ENCODE data around the gene SCFD1.

The SCFD1 gene

DNA sequence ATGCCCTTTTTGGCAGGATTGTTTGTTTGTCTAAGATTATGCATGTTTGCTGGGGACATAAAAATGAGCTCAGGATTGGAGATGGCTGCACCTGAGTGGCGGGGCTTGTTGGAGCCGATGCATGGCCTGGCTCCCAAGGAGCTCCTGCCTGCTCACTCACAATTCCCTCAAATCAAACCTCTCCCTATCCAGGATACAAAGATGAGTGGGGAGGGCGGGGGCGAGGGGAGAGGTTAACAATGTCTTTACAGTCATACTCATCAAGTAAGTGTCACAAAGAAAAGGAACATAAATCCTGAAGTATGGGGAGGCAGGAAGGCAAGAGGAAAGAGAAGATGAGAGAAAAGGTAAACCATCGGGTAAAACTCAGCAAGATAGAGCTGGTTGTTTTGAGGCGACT, 148.3 kb downstream of the SCFD1 start:
- no peak overlapping the region for H3K4me3 ChIP-seq
- TF ChIP-seq, protein P1, sequence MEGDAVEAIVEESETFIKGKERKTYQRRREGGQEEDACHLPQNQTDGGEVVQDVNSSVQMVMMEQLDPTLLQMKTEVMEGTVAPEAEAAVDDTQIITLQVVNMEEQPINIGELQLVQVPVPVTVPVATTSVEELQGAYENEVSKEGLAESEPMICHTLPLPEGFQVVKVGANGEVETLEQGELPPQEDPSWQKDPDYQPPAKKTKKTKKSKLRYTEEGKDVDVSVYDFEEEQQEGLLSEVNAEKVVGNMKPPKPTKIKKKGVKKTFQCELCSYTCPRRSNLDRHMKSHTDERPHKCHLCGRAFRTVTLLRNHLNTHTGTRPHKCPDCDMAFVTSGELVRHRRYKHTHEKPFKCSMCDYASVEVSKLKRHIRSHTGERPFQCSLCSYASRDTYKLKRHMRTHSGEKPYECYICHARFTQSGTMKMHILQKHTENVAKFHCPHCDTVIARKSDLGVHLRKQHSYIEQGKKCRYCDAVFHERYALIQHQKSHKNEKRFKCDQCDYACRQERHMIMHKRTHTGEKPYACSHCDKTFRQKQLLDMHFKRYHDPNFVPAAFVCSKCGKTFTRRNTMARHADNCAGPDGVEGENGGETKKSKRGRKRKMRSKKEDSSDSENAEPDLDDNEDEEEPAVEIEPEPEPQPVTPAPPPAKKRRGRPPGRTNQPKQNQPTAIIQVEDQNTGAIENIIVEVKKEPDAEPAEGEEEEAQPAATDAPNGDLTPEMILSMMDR (IDR thresholded peaks at IDR 0.05), result no peak
- no peak overlapping the region for H3K27ac ChIP-seq
- no peak for DNase-seq (ENCODE audit: low spot score)

DNA sequence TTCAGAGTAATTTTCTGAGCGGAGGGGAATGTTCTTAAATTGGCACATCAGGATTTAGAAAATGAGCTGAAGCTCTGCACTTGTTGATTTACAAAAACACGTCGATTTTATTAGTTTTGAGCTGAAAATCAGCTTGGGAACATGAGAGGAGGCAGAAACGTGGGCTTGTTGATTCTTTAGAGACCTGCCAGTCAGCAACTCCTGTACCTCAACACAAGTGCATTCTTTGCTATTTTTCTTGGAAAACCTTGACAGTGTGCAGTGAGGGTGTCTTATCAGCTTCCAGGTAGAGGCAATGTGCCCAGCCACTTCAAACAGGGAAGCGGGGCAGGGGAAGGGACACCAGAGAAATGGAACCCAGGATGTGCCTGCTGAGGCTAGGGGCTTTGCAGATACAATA, 149.5 kb downstream of the SCFD1 start:
- no peak for DNase-seq (ENCODE audit: low spot score)
- TF ChIP-seq, protein P1 (IDR thresholded peaks at IDR 0.05), result no peak
- no peak overlapping the region for H3K4me3 ChIP-seq
- no peak overlapping the region for H3K27ac ChIP-seq

DNA sequence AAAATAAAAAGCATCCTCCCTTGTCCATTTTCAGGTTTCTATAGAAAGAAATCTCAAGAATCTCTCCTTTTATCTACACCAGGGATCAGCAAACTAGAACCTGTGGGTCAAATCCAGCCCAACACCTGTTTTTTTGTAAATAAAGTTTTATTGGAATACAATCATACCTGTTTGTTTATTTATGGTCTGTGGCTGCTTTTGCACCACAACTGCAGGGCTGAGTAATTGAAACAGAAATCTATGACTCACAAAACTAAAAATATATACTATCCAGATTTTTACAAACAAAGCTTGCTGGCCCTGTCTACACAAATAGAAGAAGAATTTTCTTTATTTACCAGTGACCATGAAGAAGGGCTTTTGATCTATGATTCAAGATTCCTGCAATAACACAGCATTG, 157.1 kb downstream of the SCFD1 start:
- TF ChIP-seq, protein P1 (IDR thresholded peaks at IDR 0.05), result no peak
- Histone ChIP-seq H3K27ac (no peak overlapping the region), H3K4me3 (no peak overlapping the region)
- no peak for DNase-seq (ENCODE audit: low spot score)
